Fibroblast of skin of right biceps (primary cell): ENCODE results near the gene PDE9A.

Source experiments
- DNase-seq: peaks from one replicate; pipeline ENCODE4 v3.0.0-alpha.2; 2013

PDE9A gene

GRCh38 chr21:42645211-42646075 lies 8.0 kb upstream of the PDE9A start:
- DNase-seq, result no peak

- no peak for DNase-seq
These were observed 7.2 kb upstream of the PDE9A start for GRCh38 chr21:42646076-42646825.

- no peak for DNase-seq
These were observed 6.6 kb upstream of the PDE9A start for GRCh38 chr21:42646836-42647235.

GRCh38 chr21:42648606-42649005 lies 4.8 kb upstream of the PDE9A start:
- no peak for DNase-seq

GRCh38 chr21:42649122-42650032 lies 4.0 kb upstream of the PDE9A start:
- no peak for DNase-seq

GRCh38 chr21:42650033-42650370 lies 3.4 kb upstream of the PDE9A start:
- no peak for DNase-seq

- DNase-seq, result no peak
These were observed 2.7 kb upstream of the PDE9A start for GRCh38 chr21:42650441-42651421.

GRCh38 chr21:42651515-42652401 lies 1.7 kb upstream of the PDE9A start:
- no peak for DNase-seq

GRCh38 chr21:42652527-42653230 lies 742 bp upstream of the PDE9A start:
- peak; percentile 3 for DNase-seq

- DNase-seq, result peak; percentile 7
These were observed 925 bp downstream of the PDE9A start for GRCh38 chr21:42654179-42654912.

- DNase-seq, result no peak
These were observed 1.7 kb downstream of the PDE9A start for GRCh38 chr21:42654913-42655795.

GRCh38 chr21:42655796-42656770 lies 2.7 kb downstream of the PDE9A start:
- DNase-seq, result no peak

- DNase-seq, result no peak
These were observed 3.5 kb downstream of the PDE9A start for GRCh38 chr21:42656872-42657271.

- DNase-seq, result no peak
These were observed 4.4 kb downstream of the PDE9A start for GRCh38 chr21:42657676-42658319.

- no peak for DNase-seq
These were observed 5.1 kb downstream of the PDE9A start for GRCh38 chr21:42658320-42659105.
